GM23248 (cell line): ENCODE results near the gene TPRA1. TPM values are rescaled to one million over a fixed set of nuclear protein-coding genes. Genes with fewer than 3 reads are reported as not detected.

Experiments
- DNase-seq: peaks from one replicate; pipeline ENCODE4 v3.0.0-alpha.2; 2015
- H2AFZ ChIP-seq: fragments of 200-600 bp; sonication (generic); 2 replicates; pipeline ENCODE4 v1.6.1; 2016; ENCODE audit warnings: antibody characterized with exemption
- H3F3A ChIP-seq: fragments of 200-600 bp; sonication (generic); 2 replicates; pipeline ENCODE4 v1.6.1; 2016; ENCODE audit warnings: mild to moderate bottlenecking, antibody characterized with exemption, mixed run types; ENCODE audit not compliant: insufficient read depth
- H3K27ac ChIP-seq: fragments of 200-600 bp; sonication (generic); 2 replicates; pipeline ENCODE4 v1.5.1; 2016; ENCODE audit warnings: mild to moderate bottlenecking
- H3K27me3 ChIP-seq: fragments of 200-600 bp; sonication (generic); replicated peaks from 2 replicates; pipeline ENCODE4 v1.6.1; 2016; ENCODE audit warnings: mild to moderate bottlenecking; ENCODE audit not compliant: insufficient read depth
- H3K36me3 ChIP-seq: fragments of 200-600 bp; sonication (generic); 2 replicates; pipeline ENCODE4 v1.6.1; 2016; ENCODE audit warnings: low read depth, mild to moderate bottlenecking
- H3K4me1 ChIP-seq: fragments of 200-600 bp; sonication (generic); 2 replicates; pipeline ENCODE4 v1.6.1; 2016; ENCODE audit warnings: mild to moderate bottlenecking; ENCODE audit not compliant: insufficient read depth
- H3K4me2 ChIP-seq: fragments of 200-600 bp; sonication (generic); one replicate; pipeline ENCODE4 v1.6.1; 2016; ENCODE audit warnings: mild to moderate bottlenecking; ENCODE audit not compliant: unreplicated experiment
- H3K4me3 ChIP-seq: fragments of 200-600 bp; sonication (generic); 2 replicates; pipeline ENCODE4 v1.5.1; 2016; ENCODE audit warnings: mild to moderate bottlenecking
- H3K79me2 ChIP-seq: fragments of 200-600 bp; sonication (generic); 2 replicates; pipeline ENCODE4 v1.6.1; 2016; ENCODE audit warnings: mild to moderate bottlenecking; ENCODE audit not compliant: insufficient read depth
- H3K9ac ChIP-seq: fragments of 200-600 bp; sonication (generic); 2 replicates; pipeline ENCODE4 v1.6.1; 2016; ENCODE audit warnings: mild to moderate bottlenecking
- H3K9me2 ChIP-seq: fragments of 200-600 bp; sonication (generic); 2 replicates; pipeline ENCODE4 v1.6.1; 2016; ENCODE audit warnings: mixed run types, mild to moderate bottlenecking, moderate library complexity; ENCODE audit not compliant: insufficient read depth
- H3K9me3 ChIP-seq: fragments of 200-600 bp; sonication (generic); one replicate; pipeline ENCODE4 v1.6.1; 2017; ENCODE audit warnings: low read depth
- H4K20me1 ChIP-seq: fragments of 200-600 bp; sonication (generic); 2 replicates; pipeline ENCODE4 v1.6.0; 2016; ENCODE audit not compliant: insufficient read depth
- EZH2 ChIP-seq: fragments of 200-600 bp; sonication (generic); IDR thresholded peaks from 2 replicates; pipeline ENCODE4 v1.6.1; 2018; ENCODE audit warnings: antibody characterized with exemption, mild to moderate bottlenecking; ENCODE audit not compliant: insufficient read depth, poor library complexity, severe bottlenecking
- EZH2phosphoT487 ChIP-seq: fragments of 200-600 bp; sonication (generic); IDR thresholded peaks from 2 replicates; pipeline ENCODE4 v1.6.1; 2018; ENCODE audit warnings: antibody characterized with exemption, moderate library complexity, mild to moderate bottlenecking, low read depth; ENCODE audit not compliant: insufficient read depth
- WGBS, 2 experiments: methylation state at CpG; one replicate each; pipeline ENCODE4 v1.1.6; 2015 to 2017; ENCODE audit warnings: low lambda C conversion rate in 2 of 2, low coverage in 1 of 2; ENCODE audit errors: missing lambda C conversion rate in 2 of 2; 5-methylcytosine and 5-hydroxymethylcytosine counted together
- in situ Hi-C: fragments of 300-500 bp; cut with MboI; formaldehyde crosslinking; loops from 2 replicates; pipeline ENCODE4 v1.15.0; 2020
- polyA plus RNA-seq: library from polyadenylated mRNA; unstranded; fragments of >200 nt; fragmentation: Nextera tagmentation; extraction: Ambion mirVana; gene quantifications from 2 replicates; pipeline ENCODE4 v1.2.1, GENCODE V29; 2016
- total RNA-seq: library from RNA; depleted of rRNA; stranded (reverse); fragments of >200 nt; shearing (Covaris generic); gene quantifications from 2 replicates; pipeline ENCODE4 v1.2.3, GENCODE V29; 2014

Gene TPRA1
- total and polyA plus RNA-seq, 2 experiments from 2014 or later: 42.8 to 56.1 TPM

DNA sequence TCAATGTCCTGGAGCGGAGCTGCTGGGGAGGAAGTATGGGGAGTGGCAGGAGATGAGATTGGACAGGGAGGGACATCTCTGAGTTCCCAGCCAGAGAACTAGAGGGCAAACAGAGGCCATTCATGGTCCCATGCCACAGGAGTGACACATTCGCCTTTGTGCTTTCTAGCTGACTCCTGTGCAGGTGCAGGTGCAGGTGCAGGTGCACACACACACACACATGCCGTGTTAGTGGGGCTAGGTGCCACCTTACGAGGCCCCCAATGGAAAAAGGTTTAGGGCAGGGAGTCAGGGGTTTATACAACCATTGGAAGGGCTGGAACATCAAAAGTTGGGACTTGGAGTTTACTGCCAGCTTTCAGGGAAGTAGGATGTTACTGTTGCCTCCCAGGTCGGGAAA, 52.0 kb downstream of the TPRA1 start:
- no peaks in the 10 kb centered on the region for H3K36me3 ChIP-seq
- DNase-seq: no peak

DNA sequence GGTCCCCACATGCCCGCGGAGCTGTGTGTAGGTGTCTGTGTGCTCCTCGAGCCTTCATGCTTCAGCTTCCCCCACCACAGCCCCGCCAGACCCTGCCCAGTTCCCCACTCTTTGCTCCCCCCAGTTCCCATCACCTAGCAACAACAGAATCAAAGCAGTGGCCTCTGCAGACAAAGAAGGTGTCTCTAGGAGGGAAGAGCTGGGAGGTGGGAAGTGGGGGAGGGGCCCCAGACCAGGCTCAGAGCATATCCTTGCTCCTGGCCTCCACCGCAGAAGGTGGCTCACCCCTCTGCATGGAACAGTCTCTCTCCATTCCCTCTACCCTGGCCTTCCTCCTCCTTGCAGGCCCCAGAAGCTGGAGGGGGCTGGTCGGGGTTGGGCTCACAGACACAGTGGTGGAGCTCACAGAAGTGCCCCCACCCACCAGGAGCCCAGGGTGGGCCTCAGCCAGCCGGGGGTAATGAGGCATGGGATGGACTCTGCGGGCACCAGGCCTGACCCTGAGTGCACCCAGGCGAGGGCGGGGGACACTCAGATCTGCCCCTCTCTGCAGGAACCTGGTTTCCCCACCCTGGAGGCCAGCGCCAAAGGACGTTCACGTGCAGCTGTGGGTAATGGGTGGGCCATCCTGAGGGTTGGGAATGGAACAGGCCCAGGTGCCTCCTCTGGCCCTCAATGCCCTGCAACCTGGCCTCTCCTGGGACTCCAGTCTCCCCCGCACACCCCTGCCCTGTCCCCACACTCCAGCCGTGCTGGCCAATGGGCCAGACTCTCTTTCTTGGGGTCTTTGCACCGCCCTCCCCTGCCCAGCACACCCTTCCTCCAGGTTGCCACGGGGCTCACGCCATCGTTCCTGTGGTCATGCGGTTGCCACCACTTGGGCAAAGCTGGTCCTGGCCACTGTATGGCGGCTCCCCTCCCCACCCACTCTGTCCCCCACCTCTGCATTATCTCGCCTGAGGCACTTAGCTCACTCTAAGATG, 53.4 kb downstream of the TPRA1 start:
- Histone ChIP-seq H3K4me3 (no peak overlapping the region), H3F3A (no peaks in the 10 kb centered on the region), H3K27ac (no peak overlapping the region), H3K27me3 (peaks cover 24% of the 10 kb centered on the region; the same call in 1 of the 2 replicates), H3K9ac (no peak overlapping the region), H2AFZ (no peak overlapping the region), H3K79me2 (no peaks in the 10 kb centered on the region), H4K20me1 (no peaks in the 10 kb centered on the region), H3K4me2 (no peak overlapping the region), H3K4me1 (no peaks in the 10 kb centered on the region), H3K9me3 (no peaks in the 10 kb centered on the region), H3K9me2 (no peaks in the 10 kb centered on the region), H3K36me3 (no peaks in the 10 kb centered on the region)
- no peak for DNase-seq
- 59 to 69% methylated on average over 19 to 22 of the region's 22 CpGs for WGBS, 2 experiments
- TF ChIP-seq EZH2: no peak
- in situ Hi-C loops: no loop called here

More for the DNA sequence above, 52.0 kb downstream of the TPRA1 start:
- TF ChIP-seq EZH2phosphoT487 (no peak), EZH2 (no peak)
- H3F3A ChIP-seq: no peaks in the 10 kb centered on the region
- H3K4me2 ChIP-seq: no peak overlapping the region
- H3K27ac ChIP-seq: no peak overlapping the region
- no peak overlapping the region for H3K4me3 ChIP-seq
- no peaks in the 10 kb centered on the region for H4K20me1 ChIP-seq
- H3K4me1 ChIP-seq: no peaks in the 10 kb centered on the region
- H3K9me2 ChIP-seq: no peaks in the 10 kb centered on the region
- H3K79me2 ChIP-seq: no peaks in the 10 kb centered on the region
- in situ Hi-C loops: no loop called here
- H3K9ac ChIP-seq: no peak overlapping the region
- no peaks in the 10 kb centered on the region for H3K9me3 ChIP-seq
- peaks cover 24% of the 10 kb centered on the region; the same call in 1 of the 2 replicates for H3K27me3 ChIP-seq
- 43 to 46% methylated on average over 5 of the region's 5 CpGs for WGBS, 2 experiments
- no peak overlapping the region for H2AFZ ChIP-seq

DNA sequence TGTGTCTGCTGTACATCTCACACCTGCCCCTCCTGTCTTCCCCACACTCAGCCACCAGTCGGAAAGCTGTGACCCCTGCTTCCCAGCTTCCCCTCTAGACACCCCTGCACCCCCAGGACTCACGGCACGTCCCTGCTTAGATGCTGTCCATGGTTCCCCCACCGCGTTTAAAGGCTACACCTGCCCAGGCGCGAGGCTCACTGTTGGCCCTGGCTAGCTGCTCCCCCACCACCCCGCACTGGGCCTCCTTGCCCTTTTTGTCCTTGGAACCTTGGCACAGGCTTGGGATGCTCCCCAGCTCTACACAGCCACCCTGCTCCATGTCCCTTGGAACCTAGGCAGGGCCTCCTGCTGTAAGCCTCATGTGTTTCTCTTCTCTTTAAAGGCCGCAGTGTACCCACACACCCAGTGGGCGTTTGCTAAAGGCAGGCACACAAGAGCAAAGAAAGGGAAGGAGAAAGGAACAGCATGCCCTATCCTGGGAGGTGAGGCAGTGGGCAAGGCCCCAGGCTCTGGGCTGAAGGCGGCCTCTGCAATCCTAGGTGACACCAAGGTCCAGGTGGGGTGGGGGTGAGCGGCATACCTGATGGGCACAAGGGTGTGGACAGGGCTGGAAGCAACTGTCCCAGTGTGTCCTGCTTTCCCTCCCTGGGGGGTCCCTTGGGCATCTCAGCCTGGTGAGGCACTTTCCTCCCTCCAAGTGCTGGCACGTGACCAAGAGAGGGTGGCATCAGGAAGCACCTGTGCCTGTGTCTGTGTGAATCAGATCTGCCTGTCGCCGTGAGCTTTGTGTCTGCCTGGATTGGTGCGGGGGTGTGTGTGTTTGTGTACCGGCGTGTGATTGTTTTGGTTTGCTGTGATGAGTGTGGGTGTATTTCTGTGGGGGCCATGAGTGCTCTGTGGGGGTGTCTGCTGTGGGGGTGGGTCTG, 54.4 kb downstream of the TPRA1 start:
- no peak overlapping the region for H2AFZ ChIP-seq
- no peaks in the 10 kb centered on the region for H3K79me2 ChIP-seq
- no peak overlapping the region for H3K4me3 ChIP-seq
- WGBS, 2 experiments: 61 to 67% methylated on average over 18 of the region's 18 CpGs
- H3F3A ChIP-seq: no peaks in the 10 kb centered on the region
- H3K9me2 ChIP-seq: no peaks in the 10 kb centered on the region
- no peaks in the 10 kb centered on the region for H3K4me1 ChIP-seq
- TF ChIP-seq EZH2phosphoT487 (no peak), EZH2 (no peak)
- H3K36me3 ChIP-seq: no peaks in the 10 kb centered on the region
- no peak overlapping the region for H3K4me2 ChIP-seq
- in situ Hi-C loops: no loop called here
- H3K27ac ChIP-seq: no peak overlapping the region
- H4K20me1 ChIP-seq: no peaks in the 10 kb centered on the region
- no peaks in the 10 kb centered on the region for H3K9me3 ChIP-seq
- DNase-seq: no peak
- peaks cover 24% of the 10 kb centered on the region; the same call in 1 of the 2 replicates for H3K27me3 ChIP-seq
- H3K9ac ChIP-seq: no peak overlapping the region

- H2AFZ ChIP-seq: no peak overlapping the region
- no peak for DNase-seq
- no peak overlapping the region for H3K4me3 ChIP-seq
- in situ Hi-C loops: no loop called here
- no peak overlapping the region for H3K27ac ChIP-seq
- no peak overlapping the region for H3K4me2 ChIP-seq
- H3K27me3 ChIP-seq: peaks cover 24% of the 10 kb centered on the region; the same call in 1 of the 2 replicates
- no peak overlapping the region for H3K9ac ChIP-seq
- H3K9me2 ChIP-seq: no peaks in the 10 kb centered on the region
- no peaks in the 10 kb centered on the region for H3K4me1 ChIP-seq
- TF ChIP-seq EZH2 (no peak), EZH2phosphoT487 (no peak)
- H4K20me1 ChIP-seq: no peaks in the 10 kb centered on the region
- WGBS, 2 experiments: 58 to 60% methylated on average over 12 of the region's 12 CpGs
- no peaks in the 10 kb centered on the region for H3K9me3 ChIP-seq
- H3K36me3 ChIP-seq: no peaks in the 10 kb centered on the region
- no peaks in the 10 kb centered on the region for H3K79me2 ChIP-seq
- H3F3A ChIP-seq: no peaks in the 10 kb centered on the region
Observed at GRCh38 chr3:127535106-127535785, 55.3 kb downstream of the TPRA1 start.
